H1 (cell line): Measurements from ENCODE around the gene UQCR10.

Source experiments
- EGR1 ChIP-seq: IDR thresholded peaks from 2 replicates; pipeline ENCODE4 v1.6.1; 2011; ENCODE audit warnings: low read depth, low read length, borderline replicate concordance
- EZH2 ChIP-seq: fragments of 200-600 bp; sonication (generic); IDR thresholded peaks from 2 replicates; pipeline ENCODE4 v1.7.1; 2012; ENCODE audit warnings: low read depth, mild to moderate bottlenecking, moderate library complexity, low read length, inconsistent platforms; ENCODE audit not compliant: severe bottlenecking
- POLR2A ChIP-seq, 2 experiments: IDR thresholded peaks; 1 replicate in 1 of 2; 2 replicates in 1 of 2; pipeline ENCODE4 v1.6.1; 2011; ENCODE audit warnings: low read depth in 2 of 2, low read length in 2 of 2, mild to moderate bottlenecking in 2 of 2; ENCODE audit errors: control extremely low read depth in 1 of 2
- SP1 ChIP-seq: IDR thresholded peaks from 2 replicates; pipeline ENCODE4 v1.6.1; 2011; ENCODE audit warnings: low read depth, low read length
- TEAD4 ChIP-seq: IDR thresholded peaks from 2 replicates; pipeline ENCODE4 v1.6.1; 2012; ENCODE audit warnings: low read depth, low read length, inconsistent platforms, mixed read lengths
- TF ChIP-seq, protein P1 (sequence below), 3 experiments: IDR thresholded peaks; 1 replicate in 2 of 3; 2 replicates in 1 of 3; pipeline versions ENCODE4 v1.5.1 to v1.6.1; 2011; ENCODE audit warnings: low read length in 3 of 3, mild to moderate bottlenecking in 3 of 3, inconsistent platforms in 2 of 3, low read depth in 1 of 3, moderate library complexity in 1 of 3; ENCODE audit not compliant: insufficient read depth in 1 of 3; ENCODE audit errors: control extremely low read depth in 1 of 3
- TF ChIP-seq, protein P2 (sequence below): fragments of 300-600 bp; sonication (generic); IDR thresholded peaks from 2 replicates; pipeline ENCODE4 v1.7.1; 2012; ENCODE audit warnings: low read length, moderate library complexity, mild to moderate bottlenecking, inconsistent platforms; ENCODE audit not compliant: insufficient replicate concordance
- TF ChIP-seq, protein P3 (sequence below): IDR thresholded peaks from 2 replicates; pipeline ENCODE4 v1.6.1; 2011; ENCODE audit warnings: low read length, improper control_type of control experiment
- TF ChIP-seq, protein P4 (sequence below): IDR thresholded peaks from 2 replicates; pipeline ENCODE4 v1.6.1; 2012; ENCODE audit warnings: low read length, inconsistent platforms

DNA sequence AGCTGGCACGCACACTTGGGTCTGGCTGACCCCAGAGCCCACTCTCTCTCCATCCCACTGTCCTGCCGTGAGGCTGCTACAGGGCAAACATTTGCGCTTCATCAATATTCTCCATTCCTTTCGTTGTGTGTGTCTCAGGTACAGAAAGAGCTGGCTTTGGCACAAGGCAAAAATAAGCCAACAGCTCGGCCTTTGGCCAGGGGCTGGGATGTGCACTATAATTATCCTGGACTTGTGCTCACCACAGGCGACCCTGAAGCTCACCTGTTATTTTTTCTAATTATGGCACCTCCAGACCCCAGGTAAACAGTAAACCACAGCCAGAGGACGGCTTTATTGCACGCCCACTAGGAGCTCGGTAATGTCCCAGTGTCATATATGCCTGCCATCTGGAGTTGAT is 11.3 kb upstream of the UQCR10 start:
- TF ChIP-seq, protein P1, sequence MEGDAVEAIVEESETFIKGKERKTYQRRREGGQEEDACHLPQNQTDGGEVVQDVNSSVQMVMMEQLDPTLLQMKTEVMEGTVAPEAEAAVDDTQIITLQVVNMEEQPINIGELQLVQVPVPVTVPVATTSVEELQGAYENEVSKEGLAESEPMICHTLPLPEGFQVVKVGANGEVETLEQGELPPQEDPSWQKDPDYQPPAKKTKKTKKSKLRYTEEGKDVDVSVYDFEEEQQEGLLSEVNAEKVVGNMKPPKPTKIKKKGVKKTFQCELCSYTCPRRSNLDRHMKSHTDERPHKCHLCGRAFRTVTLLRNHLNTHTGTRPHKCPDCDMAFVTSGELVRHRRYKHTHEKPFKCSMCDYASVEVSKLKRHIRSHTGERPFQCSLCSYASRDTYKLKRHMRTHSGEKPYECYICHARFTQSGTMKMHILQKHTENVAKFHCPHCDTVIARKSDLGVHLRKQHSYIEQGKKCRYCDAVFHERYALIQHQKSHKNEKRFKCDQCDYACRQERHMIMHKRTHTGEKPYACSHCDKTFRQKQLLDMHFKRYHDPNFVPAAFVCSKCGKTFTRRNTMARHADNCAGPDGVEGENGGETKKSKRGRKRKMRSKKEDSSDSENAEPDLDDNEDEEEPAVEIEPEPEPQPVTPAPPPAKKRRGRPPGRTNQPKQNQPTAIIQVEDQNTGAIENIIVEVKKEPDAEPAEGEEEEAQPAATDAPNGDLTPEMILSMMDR (IDR thresholded peaks at IDR 0.05; ENCODE audit: control extremely low read depth in 1 of 3, insufficient read depth in 1 of 3, low read depth in 1 of 3, low read length in 3 of 3) = no peak
- TF ChIP-seq EGR1 = no peak
- TF ChIP-seq SP1 = no peak
- no peak for TF ChIP-seq EZH2
- TF ChIP-seq, protein P2, sequence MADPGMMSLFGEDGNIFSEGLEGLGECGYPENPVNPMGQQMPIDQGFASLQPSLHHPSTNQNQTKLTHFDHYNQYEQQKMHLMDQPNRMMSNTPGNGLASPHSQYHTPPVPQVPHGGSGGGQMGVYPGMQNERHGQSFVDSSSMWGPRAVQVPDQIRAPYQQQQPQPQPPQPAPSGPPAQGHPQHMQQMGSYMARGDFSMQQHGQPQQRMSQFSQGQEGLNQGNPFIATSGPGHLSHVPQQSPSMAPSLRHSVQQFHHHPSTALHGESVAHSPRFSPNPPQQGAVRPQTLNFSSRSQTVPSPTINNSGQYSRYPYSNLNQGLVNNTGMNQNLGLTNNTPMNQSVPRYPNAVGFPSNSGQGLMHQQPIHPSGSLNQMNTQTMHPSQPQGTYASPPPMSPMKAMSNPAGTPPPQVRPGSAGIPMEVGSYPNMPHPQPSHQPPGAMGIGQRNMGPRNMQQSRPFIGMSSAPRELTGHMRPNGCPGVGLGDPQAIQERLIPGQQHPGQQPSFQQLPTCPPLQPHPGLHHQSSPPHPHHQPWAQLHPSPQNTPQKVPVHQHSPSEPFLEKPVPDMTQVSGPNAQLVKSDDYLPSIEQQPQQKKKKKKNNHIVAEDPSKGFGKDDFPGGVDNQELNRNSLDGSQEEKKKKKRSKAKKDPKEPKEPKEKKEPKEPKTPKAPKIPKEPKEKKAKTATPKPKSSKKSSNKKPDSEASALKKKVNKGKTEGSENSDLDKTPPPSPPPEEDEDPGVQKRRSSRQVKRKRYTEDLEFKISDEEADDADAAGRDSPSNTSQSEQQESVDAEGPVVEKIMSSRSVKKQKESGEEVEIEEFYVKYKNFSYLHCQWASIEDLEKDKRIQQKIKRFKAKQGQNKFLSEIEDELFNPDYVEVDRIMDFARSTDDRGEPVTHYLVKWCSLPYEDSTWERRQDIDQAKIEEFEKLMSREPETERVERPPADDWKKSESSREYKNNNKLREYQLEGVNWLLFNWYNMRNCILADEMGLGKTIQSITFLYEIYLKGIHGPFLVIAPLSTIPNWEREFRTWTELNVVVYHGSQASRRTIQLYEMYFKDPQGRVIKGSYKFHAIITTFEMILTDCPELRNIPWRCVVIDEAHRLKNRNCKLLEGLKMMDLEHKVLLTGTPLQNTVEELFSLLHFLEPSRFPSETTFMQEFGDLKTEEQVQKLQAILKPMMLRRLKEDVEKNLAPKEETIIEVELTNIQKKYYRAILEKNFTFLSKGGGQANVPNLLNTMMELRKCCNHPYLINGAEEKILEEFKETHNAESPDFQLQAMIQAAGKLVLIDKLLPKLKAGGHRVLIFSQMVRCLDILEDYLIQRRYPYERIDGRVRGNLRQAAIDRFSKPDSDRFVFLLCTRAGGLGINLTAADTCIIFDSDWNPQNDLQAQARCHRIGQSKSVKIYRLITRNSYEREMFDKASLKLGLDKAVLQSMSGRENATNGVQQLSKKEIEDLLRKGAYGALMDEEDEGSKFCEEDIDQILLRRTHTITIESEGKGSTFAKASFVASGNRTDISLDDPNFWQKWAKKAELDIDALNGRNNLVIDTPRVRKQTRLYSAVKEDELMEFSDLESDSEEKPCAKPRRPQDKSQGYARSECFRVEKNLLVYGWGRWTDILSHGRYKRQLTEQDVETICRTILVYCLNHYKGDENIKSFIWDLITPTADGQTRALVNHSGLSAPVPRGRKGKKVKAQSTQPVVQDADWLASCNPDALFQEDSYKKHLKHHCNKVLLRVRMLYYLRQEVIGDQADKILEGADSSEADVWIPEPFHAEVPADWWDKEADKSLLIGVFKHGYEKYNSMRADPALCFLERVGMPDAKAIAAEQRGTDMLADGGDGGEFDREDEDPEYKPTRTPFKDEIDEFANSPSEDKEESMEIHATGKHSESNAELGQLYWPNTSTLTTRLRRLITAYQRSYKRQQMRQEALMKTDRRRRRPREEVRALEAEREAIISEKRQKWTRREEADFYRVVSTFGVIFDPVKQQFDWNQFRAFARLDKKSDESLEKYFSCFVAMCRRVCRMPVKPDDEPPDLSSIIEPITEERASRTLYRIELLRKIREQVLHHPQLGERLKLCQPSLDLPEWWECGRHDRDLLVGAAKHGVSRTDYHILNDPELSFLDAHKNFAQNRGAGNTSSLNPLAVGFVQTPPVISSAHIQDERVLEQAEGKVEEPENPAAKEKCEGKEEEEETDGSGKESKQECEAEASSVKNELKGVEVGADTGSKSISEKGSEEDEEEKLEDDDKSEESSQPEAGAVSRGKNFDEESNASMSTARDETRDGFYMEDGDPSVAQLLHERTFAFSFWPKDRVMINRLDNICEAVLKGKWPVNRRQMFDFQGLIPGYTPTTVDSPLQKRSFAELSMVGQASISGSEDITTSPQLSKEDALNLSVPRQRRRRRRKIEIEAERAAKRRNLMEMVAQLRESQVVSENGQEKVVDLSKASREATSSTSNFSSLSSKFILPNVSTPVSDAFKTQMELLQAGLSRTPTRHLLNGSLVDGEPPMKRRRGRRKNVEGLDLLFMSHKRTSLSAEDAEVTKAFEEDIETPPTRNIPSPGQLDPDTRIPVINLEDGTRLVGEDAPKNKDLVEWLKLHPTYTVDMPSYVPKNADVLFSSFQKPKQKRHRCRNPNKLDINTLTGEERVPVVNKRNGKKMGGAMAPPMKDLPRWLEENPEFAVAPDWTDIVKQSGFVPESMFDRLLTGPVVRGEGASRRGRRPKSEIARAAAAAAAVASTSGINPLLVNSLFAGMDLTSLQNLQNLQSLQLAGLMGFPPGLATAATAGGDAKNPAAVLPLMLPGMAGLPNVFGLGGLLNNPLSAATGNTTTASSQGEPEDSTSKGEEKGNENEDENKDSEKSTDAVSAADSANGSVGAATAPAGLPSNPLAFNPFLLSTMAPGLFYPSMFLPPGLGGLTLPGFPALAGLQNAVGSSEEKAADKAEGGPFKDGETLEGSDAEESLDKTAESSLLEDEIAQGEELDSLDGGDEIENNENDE = no peak
- TF ChIP-seq, protein P3, sequence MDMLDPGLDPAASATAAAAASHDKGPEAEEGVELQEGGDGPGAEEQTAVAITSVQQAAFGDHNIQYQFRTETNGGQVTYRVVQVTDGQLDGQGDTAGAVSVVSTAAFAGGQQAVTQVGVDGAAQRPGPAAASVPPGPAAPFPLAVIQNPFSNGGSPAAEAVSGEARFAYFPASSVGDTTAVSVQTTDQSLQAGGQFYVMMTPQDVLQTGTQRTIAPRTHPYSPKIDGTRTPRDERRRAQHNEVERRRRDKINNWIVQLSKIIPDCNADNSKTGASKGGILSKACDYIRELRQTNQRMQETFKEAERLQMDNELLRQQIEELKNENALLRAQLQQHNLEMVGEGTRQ = no peak
- TF ChIP-seq POLR2A (IDR thresholded peaks at IDR 0.05; ENCODE audit: control extremely low read depth in 1 of 2, low read depth in 2 of 2, low read length in 2 of 2) = no peak
- TF ChIP-seq, protein P4, sequence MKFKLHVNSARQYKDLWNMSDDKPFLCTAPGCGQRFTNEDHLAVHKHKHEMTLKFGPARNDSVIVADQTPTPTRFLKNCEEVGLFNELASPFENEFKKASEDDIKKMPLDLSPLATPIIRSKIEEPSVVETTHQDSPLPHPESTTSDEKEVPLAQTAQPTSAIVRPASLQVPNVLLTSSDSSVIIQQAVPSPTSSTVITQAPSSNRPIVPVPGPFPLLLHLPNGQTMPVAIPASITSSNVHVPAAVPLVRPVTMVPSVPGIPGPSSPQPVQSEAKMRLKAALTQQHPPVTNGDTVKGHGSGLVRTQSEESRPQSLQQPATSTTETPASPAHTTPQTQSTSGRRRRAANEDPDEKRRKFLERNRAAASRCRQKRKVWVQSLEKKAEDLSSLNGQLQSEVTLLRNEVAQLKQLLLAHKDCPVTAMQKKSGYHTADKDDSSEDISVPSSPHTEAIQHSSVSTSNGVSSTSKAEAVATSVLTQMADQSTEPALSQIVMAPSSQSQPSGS = no peak
- no peak for TF ChIP-seq TEAD4
